Lower leg skin (tissue), 4 donors: ENCODE measurements around the gene CDKAL1. TPM values are rescaled to one million over a fixed set of nuclear protein-coding genes. Genes with fewer than 3 reads are reported as not detected.
"Not testable (repeated sequence)": the region's sequence is repeated elsewhere in the genome, so short reads cannot be mapped to it uniquely, and the experiment has no call there.

ENCODE experiments used
- DNase-seq, 2 donors: peaks; one replicate each; pipeline ENCODE4 v3.0.0-alpha.2; 2019; ENCODE audit warnings: low spot score in 2 of 2
- H3K4me3 ChIP-seq: fragments of 200-600 bp; sonication (generic); 2 replicates; pipeline ENCODE4 v1.5.1; 2017; ENCODE audit warnings: mild to moderate bottlenecking, low read depth; ENCODE audit not compliant: poor library complexity, severe bottlenecking
- POLR2A ChIP-seq, 2 donors: fragments of 450-650 bp; IDR thresholded peaks; one replicate each; pipeline ENCODE4 v1.6.1; 2016 to 2017; ENCODE audit warnings: antibody characterized with exemption in 2 of 2, mild to moderate bottlenecking in 1 of 2, moderate library complexity in 1 of 2
- WGBS, 2 donors: methylation state at CpG; one replicate each; pipeline ENCODE4 v1.1.5; 2018; 5-methylcytosine and 5-hydroxymethylcytosine counted together
- intact Hi-C: fragments of 100-400 bp; cut with DNase I; formaldehyde crosslinking; loops from one replicate; pipeline ENCODE4 v1.15.0; 2023; ENCODE audit warnings: low total_unique reads
- total RNA-seq, 4 donors: library from RNA; depleted of rRNA; stranded (reverse); fragments of >200 nt; gene quantifications; one replicate each; pipeline ENCODE4 v1.1.0, GENCODE V29; 2016
- TF ChIP-seq, protein P1 (sequence below), 3 donors: fragments of 450-650 bp; IDR thresholded peaks; one replicate each; pipeline ENCODE4 v1.5.1; 2016; ENCODE audit warnings: antibody characterized with exemption in 3 of 3, mild to moderate bottlenecking in 3 of 3, moderate library complexity in 2 of 3

Gene CDKAL1
- total RNA-seq, 4 donors from 2014 or later: 10.3 to 18.0 (median 11.6) TPM

DNA sequence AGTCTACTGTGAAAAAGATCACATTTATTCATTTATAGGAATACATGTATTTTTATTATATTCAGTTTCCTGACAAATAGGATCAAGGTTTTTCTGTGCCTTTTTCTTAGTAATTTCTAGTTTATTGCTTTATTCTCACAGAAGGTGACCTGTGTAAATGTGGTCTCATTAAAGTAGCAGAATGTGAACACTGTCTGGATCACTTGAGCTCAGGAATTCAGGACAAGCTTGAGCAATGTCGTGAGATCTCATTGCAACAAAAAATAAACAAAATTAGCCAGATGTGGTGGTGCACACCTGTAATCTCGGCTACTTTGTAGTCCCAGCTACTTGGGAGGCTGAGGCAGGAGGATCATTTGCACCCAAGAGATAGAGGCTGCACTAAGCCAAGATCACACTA is 516.7 kb downstream of the CDKAL1 start:
- intact Hi-C loops: no loop called here
- WGBS, 2 donors: 86 to 99% methylated on average over 2 of the region's 2 CpGs
- no peak for TF ChIP-seq POLR2A (IDR thresholded peaks at IDR 0.05)
- TF ChIP-seq, protein P1, sequence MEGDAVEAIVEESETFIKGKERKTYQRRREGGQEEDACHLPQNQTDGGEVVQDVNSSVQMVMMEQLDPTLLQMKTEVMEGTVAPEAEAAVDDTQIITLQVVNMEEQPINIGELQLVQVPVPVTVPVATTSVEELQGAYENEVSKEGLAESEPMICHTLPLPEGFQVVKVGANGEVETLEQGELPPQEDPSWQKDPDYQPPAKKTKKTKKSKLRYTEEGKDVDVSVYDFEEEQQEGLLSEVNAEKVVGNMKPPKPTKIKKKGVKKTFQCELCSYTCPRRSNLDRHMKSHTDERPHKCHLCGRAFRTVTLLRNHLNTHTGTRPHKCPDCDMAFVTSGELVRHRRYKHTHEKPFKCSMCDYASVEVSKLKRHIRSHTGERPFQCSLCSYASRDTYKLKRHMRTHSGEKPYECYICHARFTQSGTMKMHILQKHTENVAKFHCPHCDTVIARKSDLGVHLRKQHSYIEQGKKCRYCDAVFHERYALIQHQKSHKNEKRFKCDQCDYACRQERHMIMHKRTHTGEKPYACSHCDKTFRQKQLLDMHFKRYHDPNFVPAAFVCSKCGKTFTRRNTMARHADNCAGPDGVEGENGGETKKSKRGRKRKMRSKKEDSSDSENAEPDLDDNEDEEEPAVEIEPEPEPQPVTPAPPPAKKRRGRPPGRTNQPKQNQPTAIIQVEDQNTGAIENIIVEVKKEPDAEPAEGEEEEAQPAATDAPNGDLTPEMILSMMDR (IDR thresholded peaks at IDR 0.05): no peak
- no peak overlapping the region for H3K4me3 ChIP-seq
- DNase-seq: no peak

DNA sequence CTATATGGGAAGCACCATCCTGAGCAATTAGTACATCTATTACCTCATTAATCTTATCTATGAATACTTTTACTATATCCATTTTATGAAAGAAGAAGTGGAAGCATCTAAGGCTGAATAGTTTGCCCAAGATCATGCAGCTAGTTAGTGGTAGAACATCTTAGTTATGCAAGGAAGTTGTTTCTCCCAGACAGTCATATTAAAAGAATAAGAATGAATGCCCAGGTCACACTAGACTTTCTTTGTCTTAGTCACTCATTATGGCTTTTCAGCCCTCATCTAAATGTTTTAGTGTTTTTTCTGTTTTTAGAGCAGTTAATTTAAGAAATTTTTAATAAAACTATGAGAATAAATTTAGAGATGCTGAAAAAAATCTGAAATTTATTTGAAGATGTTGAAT is 517.5 kb downstream of the CDKAL1 start:
- H3K4me3 ChIP-seq: no peak overlapping the region
- DNase-seq: no peak
- intact Hi-C loops: no loop called here
- no peak for TF ChIP-seq POLR2A (IDR thresholded peaks at IDR 0.05)
- TF ChIP-seq, protein P1 (IDR thresholded peaks at IDR 0.05): no peak

DNA sequence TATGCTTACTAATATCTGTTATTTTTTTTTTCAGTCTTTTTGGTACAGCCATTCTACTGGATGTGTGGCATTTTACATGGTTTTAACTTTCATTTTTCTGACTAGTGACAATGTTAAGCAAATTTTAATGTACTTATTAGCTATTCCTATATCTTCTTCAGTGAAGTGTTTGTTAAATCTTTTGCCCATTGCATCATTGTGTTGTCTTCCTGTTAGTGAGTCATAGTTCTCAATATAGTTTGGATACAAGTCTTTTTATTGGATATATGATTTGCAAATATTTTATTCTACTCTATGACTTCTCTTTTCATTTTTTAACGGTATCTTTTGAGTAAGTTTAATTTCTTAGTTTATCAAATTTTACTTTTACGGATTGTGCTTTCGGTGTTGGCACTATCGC is 519.4 kb downstream of the CDKAL1 start:
- intact Hi-C loops: no loop called here
- no peak for DNase-seq
- no peak for TF ChIP-seq POLR2A (IDR thresholded peaks at IDR 0.05)
- TF ChIP-seq, protein P1 (IDR thresholded peaks at IDR 0.05): no peak
- H3K4me3 ChIP-seq: no peak overlapping the region
- 81 to 83% methylated on average over 4 of the region's 4 CpGs for WGBS, 2 donors

DNA sequence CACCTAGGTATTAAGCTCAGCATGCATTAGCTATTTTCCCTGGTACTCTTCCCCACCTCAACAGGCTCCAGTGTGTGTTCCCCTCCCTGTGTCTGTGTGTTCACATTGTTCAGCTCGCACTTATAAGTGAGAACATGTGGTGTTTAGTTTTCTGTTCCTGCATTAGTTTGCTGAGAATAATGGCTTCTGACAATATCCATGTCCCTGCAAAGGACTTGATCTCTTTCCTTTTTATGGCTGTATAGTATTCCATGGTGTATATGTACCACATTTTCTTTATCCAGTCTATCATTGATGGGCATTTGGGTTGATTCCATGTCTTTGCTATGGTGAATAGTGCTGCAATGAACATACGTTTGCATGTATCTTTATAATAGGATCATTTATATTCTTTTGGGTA is 521.2 kb downstream of the CDKAL1 start:
- 94 to 100% methylated on average over 2 of the region's 2 CpGs for WGBS, 2 donors
- DNase-seq, H3K4me3 ChIP-seq, intact Hi-C loops: not testable (repeated sequence)

DNA sequence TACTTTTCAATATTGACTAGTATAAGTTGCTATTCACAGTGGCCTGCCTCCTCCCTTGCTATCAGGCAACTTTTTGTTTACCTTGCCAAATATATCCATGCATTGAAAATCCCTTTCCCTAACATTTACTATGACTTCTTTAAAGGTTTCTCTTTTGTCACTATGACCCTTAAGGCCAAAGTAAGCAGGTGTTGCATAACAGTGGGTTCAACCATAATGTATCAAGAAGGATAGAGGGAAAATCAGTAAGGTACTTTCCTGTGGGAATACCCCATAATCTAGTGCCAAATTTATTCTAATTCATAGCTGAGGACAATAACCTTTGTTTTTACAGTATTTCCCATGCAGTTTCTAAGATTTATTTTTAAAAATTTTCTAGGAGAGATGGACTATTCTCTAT is 527.6 kb downstream of the CDKAL1 start:
- TF ChIP-seq, protein P1 (IDR thresholded peaks at IDR 0.05): no peak
- no peak for TF ChIP-seq POLR2A (IDR thresholded peaks at IDR 0.05)
- H3K4me3 ChIP-seq: no peak overlapping the region
- intact Hi-C loops: no loop called here
- DNase-seq: no peak

DNA sequence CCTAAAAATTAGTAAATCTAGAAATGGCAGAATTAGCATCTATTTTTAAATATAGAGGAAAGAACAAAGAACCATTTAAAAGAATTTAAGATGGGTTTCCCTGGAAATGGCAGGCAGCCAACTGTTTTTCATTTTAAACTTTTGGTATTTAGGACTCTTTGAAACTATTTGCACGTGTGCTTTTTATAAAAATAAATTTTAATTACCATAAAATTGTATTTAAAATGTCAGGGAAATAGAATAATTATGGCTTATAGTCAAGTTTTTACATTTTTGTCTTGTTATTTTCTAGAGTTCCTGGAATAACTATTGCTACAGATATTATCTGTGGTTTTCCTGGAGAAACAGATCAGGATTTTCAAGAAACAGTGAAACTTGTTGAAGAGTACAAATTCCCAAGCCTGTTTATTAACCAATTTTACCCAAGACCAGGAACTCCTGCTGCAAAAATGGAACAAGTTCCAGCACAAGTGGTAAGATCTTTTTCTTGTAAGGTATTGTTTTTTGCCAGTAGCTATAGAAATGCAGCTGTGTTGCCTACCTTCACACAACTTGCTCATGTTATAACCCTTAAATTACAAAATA is 530.6 kb downstream of the CDKAL1 start:
- intact Hi-C loops: no loop called here
- H3K4me3 ChIP-seq: no peak overlapping the region
- 17 to 18% methylated on average over 1 of the region's 1 CpG for whole genome bisulfite sequencing, 2 donors

More for the DNA sequence above, 530.6 kb downstream of the CDKAL1 start:
- DNase-seq: no peak
- no peak for TF ChIP-seq POLR2A (IDR thresholded peaks at IDR 0.05)
- TF ChIP-seq, protein P1 (IDR thresholded peaks at IDR 0.05): no peak
